22Rv1 (cell line): ENCODE results near the gene ACER3.

ENCODE experiments used
- ZFX ChIP-seq: fragments of 450-650 bp; IDR thresholded peaks from 2 replicates; pipeline ENCODE4 v1.6.1; 2017; ENCODE audit warnings: antibody characterized with exemption, borderline replicate concordance
- TF ChIP-seq, protein P1 (sequence below): fragments of 450-650 bp; IDR thresholded peaks from 2 replicates; pipeline ENCODE4 v1.5.1; 2017; ENCODE audit warnings: mild to moderate bottlenecking

DNA sequence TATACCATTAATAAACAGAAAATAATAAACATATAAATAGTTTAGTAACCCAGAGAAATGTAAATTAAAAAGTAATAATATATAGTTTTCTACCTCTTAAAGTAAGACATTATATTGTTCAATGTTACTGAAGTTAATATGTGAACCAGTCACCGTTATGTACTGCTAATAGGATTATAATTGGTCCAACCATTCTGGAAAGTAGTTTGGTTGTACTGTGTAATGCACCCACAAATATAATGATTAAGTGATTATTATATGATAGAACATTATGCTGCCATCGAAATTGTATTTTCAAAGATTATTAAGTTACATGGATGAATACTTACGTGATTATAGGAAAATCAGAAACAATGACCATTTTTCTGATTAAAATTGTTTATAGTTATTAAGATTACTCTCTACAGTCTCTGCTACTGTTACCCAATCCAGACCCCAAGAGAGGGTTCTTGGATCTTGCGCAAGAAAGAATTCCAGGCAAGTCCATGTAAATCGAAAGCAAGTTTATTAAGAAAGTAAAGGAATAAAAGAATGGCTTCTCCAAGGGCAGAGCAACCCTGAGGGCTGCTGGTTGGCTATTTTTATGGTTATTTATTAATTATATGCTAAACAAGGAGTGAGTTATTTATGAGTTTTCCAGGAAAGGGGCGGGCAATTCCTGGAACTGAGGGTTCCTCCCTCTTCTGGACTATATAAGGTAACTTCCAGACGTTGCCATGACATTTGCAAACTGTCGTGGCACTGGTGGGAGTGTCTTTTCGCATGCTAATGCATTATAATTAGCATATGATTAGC is 50.1 kb downstream of the ACER3 start:
- TF ChIP-seq, protein P1, sequence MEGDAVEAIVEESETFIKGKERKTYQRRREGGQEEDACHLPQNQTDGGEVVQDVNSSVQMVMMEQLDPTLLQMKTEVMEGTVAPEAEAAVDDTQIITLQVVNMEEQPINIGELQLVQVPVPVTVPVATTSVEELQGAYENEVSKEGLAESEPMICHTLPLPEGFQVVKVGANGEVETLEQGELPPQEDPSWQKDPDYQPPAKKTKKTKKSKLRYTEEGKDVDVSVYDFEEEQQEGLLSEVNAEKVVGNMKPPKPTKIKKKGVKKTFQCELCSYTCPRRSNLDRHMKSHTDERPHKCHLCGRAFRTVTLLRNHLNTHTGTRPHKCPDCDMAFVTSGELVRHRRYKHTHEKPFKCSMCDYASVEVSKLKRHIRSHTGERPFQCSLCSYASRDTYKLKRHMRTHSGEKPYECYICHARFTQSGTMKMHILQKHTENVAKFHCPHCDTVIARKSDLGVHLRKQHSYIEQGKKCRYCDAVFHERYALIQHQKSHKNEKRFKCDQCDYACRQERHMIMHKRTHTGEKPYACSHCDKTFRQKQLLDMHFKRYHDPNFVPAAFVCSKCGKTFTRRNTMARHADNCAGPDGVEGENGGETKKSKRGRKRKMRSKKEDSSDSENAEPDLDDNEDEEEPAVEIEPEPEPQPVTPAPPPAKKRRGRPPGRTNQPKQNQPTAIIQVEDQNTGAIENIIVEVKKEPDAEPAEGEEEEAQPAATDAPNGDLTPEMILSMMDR, result no peak
- TF ChIP-seq ZFX, result no peak
